Liver (tissue), 3 donors: Measurements from ENCODE around the gene TNFRSF13B.

Experiments
- CTCF ChIP-seq: fragments of 150-350 bp; IDR thresholded peaks from 2 replicates; pipeline ENCODE4 v1.5.1; 2017; ENCODE audit warnings: improper control_type of control experiment, low read depth, low read length; ENCODE audit not compliant: missing input control
- FOXA1 ChIP-seq: IDR thresholded peaks from 2 replicates; pipeline ENCODE4 v1.6.1; 2016; ENCODE audit warnings: antibody characterized with exemption
- JUND ChIP-seq, 2 donors: IDR thresholded peaks; 2 replicates each; pipeline ENCODE4 v1.6.1; 2016; ENCODE audit warnings: antibody characterized with exemption in 2 of 2
- MAX ChIP-seq: IDR thresholded peaks from 2 replicates; pipeline ENCODE4 v1.6.1; 2016; ENCODE audit warnings: antibody characterized with exemption
- RAD21 ChIP-seq, 2 donors: IDR thresholded peaks; 2 replicates each; pipeline ENCODE4 v1.6.1; 2016; ENCODE audit warnings: antibody characterized with exemption in 2 of 2, mild to moderate bottlenecking in 2 of 2
- REST ChIP-seq: IDR thresholded peaks from 2 replicates; pipeline ENCODE4 v1.6.1; 2016; ENCODE audit warnings: antibody characterized with exemption, mild to moderate bottlenecking
- RXRA ChIP-seq, 2 donors: IDR thresholded peaks; 2 replicates each; pipeline ENCODE4 v1.6.1; 2017 to 2018; ENCODE audit warnings: antibody characterized with exemption in 2 of 2, mild to moderate bottlenecking in 1 of 2
- SP1 ChIP-seq: IDR thresholded peaks from 2 replicates; pipeline ENCODE4 v1.6.1; 2018; ENCODE audit warnings: antibody characterized with exemption, mild to moderate bottlenecking
- TAF1 ChIP-seq: conservative IDR thresholded peaks from 2 replicates; pipeline ENCODE4 v1.6.1; 2016; ENCODE audit warnings: antibody characterized with exemption, mild to moderate bottlenecking
- YY1 ChIP-seq: IDR thresholded peaks from 2 replicates; pipeline ENCODE4 v1.6.1; 2016; ENCODE audit warnings: antibody characterized with exemption, mild to moderate bottlenecking
- donor health status: healthy.
- donor health status: healthy.

GRCh38 chr17:16933317-16934132 lies 38.4 kb downstream of the TNFRSF13B start:
- no peak for TF ChIP-seq CTCF
- TF ChIP-seq JUND (IDR thresholded peaks at IDR 0.05), result no peak
- no peak for TF ChIP-seq YY1
- no peak for TF ChIP-seq TAF1
- TF ChIP-seq REST, result no peak
- TF ChIP-seq MAX, result no peak
- TF ChIP-seq FOXA1, result no peak
- TF ChIP-seq SP1, result no peak
- TF ChIP-seq RXRA (IDR thresholded peaks at IDR 0.05), result no peak
- no peak for TF ChIP-seq RAD21 (IDR thresholded peaks at IDR 0.05)
